GM23338 (cell line): ENCODE data around the gene RAD51B. TPM values are rescaled to one million over a fixed set of nuclear protein-coding genes. Genes with fewer than 3 reads are reported as not detected.
A peak's percentile ranks its signal among the peaks of the same experiment; 100 is the strongest.

ENCODE experiments used
- ATAC-seq: fragments of 200-7000 bp; cut with Tn5 transposase; 3 replicates; pipeline ENCODE4 v1.9.1; 2020
- DNase-seq: peaks from one replicate; pipeline ENCODE4 v3.0.0-alpha.2; 2015; ENCODE audit warnings: low spot score
- H2AFZ ChIP-seq: fragments of 200-600 bp; sonication (generic); 2 replicates; pipeline ENCODE4 v1.8.0; 2016; ENCODE audit warnings: antibody characterized with exemption, mild to moderate bottlenecking, moderate library complexity
- H3F3A ChIP-seq: fragments of 200-600 bp; sonication (generic); replicated peaks from 2 replicates; pipeline ENCODE4 v1.8.0; 2017; ENCODE audit warnings: antibody characterized with exemption, mixed run types, low read depth
- H3K27ac ChIP-seq: fragments of 200-600 bp; sonication (generic); 2 replicates; pipeline ENCODE4 v1.6.1; 2016; ENCODE audit warnings: low read depth
- H3K27me3 ChIP-seq: fragments of 200-600 bp; sonication (generic); 2 replicates; pipeline ENCODE4 v1.8.0; 2016; ENCODE audit warnings: mild to moderate bottlenecking, mixed run types, moderate library complexity; ENCODE audit not compliant: insufficient read depth
- H3K36me3 ChIP-seq: fragments of 200-600 bp; sonication (generic); 2 replicates; pipeline ENCODE4 v1.8.0; 2016; ENCODE audit warnings: mild to moderate bottlenecking; ENCODE audit not compliant: insufficient read depth
- H3K4me1 ChIP-seq: fragments of 200-600 bp; sonication (generic); 2 replicates; pipeline ENCODE4 v1.8.0; 2016; ENCODE audit warnings: mild to moderate bottlenecking, moderate library complexity; ENCODE audit not compliant: insufficient read depth
- H3K4me2 ChIP-seq: fragments of 200-600 bp; sonication (generic); 2 replicates; pipeline ENCODE4 v1.7.1; 2017; ENCODE audit warnings: mixed run types
- H3K4me3 ChIP-seq: fragments of 200-600 bp; sonication (generic); 2 replicates; pipeline ENCODE4 v1.6.1; 2016; ENCODE audit warnings: mixed run types
- H3K79me2 ChIP-seq: fragments of 200-600 bp; sonication (generic); replicated peaks from 2 replicates; pipeline ENCODE4 v1.8.0; 2017; ENCODE audit warnings: mild to moderate bottlenecking; ENCODE audit not compliant: insufficient read depth
- H3K9me2 ChIP-seq: fragments of 200-600 bp; sonication (generic); 2 replicates; pipeline ENCODE4 v1.8.0; 2017; ENCODE audit not compliant: insufficient read depth
- H4K20me1 ChIP-seq: fragments of 200-600 bp; sonication (generic); replicated peaks from 2 replicates; pipeline ENCODE4 v1.8.0; 2017; ENCODE audit warnings: mild to moderate bottlenecking; ENCODE audit not compliant: insufficient read depth
- H3K27ac Mint-ChIP-seq: 2 replicates; pipeline ENCODE4 v1.8.0; 2020; ENCODE audit warnings: inconsistent platforms, mild to moderate bottlenecking, moderate library complexity, mixed read lengths
- H3K27me3 Mint-ChIP-seq: 3 replicates; pipeline ENCODE4 v1.8.0; 2022; ENCODE audit warnings: low read depth, mild to moderate bottlenecking, moderate library complexity, mixed read lengths, inconsistent platforms; ENCODE audit not compliant: insufficient read depth, poor library complexity
- H3K36me3 Mint-ChIP-seq: 3 replicates; pipeline ENCODE4 v1.8.0; 2021; ENCODE audit warnings: low read depth, mild to moderate bottlenecking, inconsistent platforms, moderate library complexity, mixed read lengths
- H3K4me1 Mint-ChIP-seq: 3 replicates; pipeline ENCODE4 v1.8.0; 2020; ENCODE audit warnings: mild to moderate bottlenecking, inconsistent platforms, mixed read lengths
- H3K4me3 Mint-ChIP-seq: 3 replicates; pipeline ENCODE4 v1.8.0; 2021; ENCODE audit warnings: moderate library complexity, mild to moderate bottlenecking, inconsistent platforms, mixed read lengths
- H3K9me3 Mint-ChIP-seq: 3 replicates; pipeline ENCODE4 v1.8.0; 2020; ENCODE audit warnings: moderate library complexity, mild to moderate bottlenecking, inconsistent platforms, mixed read lengths
- EZH2 ChIP-seq: fragments of 200-600 bp; sonication (generic); IDR thresholded peaks from one replicate; pipeline ENCODE4 v1.8.0; 2017; ENCODE audit warnings: antibody characterized with exemption, mild to moderate bottlenecking, low read depth; ENCODE audit not compliant: unreplicated experiment
- EZH2phosphoT487 ChIP-seq: fragments of 200-600 bp; sonication (generic); IDR thresholded peaks from one replicate; pipeline ENCODE4 v1.8.1; 2018; ENCODE audit warnings: antibody characterized with exemption; ENCODE audit not compliant: unreplicated experiment
- NANOG ChIP-seq: IDR thresholded peaks from 2 replicates; pipeline ENCODE4 v1.6.1; 2016; ENCODE audit warnings: antibody characterized with exemption, borderline replicate concordance
- POLR2AphosphoS5 ChIP-seq: IDR thresholded peaks from 2 replicates; pipeline ENCODE4 v1.6.1; 2016; ENCODE audit warnings: antibody characterized with exemption, low read depth
- STAT1 ChIP-seq: IDR thresholded peaks from one replicate; pipeline ENCODE4 v1.6.1; 2016; ENCODE audit warnings: antibody characterized with exemption; ENCODE audit not compliant: unreplicated experiment
- ZNF114 ChIP-seq: fragments of 250-450 bp; sonication (Bioruptor Pico); IDR thresholded peaks from 2 replicates; pipeline ENCODE4 v1.5.0; 2020; ENCODE audit warnings: mild to moderate bottlenecking, moderate library complexity
- ZNF331 ChIP-seq: fragments of 250-450 bp; sonication (Bioruptor Pico); IDR thresholded peaks from 2 replicates; pipeline ENCODE4 v1.5.0; 2020; ENCODE audit warnings: low read depth, mild to moderate bottlenecking, moderate library complexity
- polyA plus RNA-seq: library from polyadenylated mRNA; unstranded; fragments of >200 nt; fragmentation: Nextera tagmentation; extraction: Ambion mirVana; gene quantifications from 2 replicates; pipeline ENCODE4 v1.2.1, GENCODE V29; 2016
- total RNA-seq: library from RNA; depleted of rRNA; stranded (reverse); fragments of >200 nt; shearing (Covaris generic); gene quantifications from 2 replicates; pipeline ENCODE4 v1.2.3, GENCODE V29; 2014
- TF ChIP-seq, protein P1 (sequence below): IDR thresholded peaks from 2 replicates; pipeline ENCODE4 v1.6.1; 2016; ENCODE audit warnings: antibody characterized with exemption
- TF ChIP-seq, protein P2 (sequence below): fragments of 250-450 bp; sonication (Bioruptor Pico); IDR thresholded peaks from 2 replicates; pipeline ENCODE4 v1.5.0; 2020; ENCODE audit warnings: mild to moderate bottlenecking, moderate library complexity
- TF ChIP-seq, protein P3 (sequence below), 2 experiments: fragments of 200-600 bp in 1 of 2; sonication (generic) in 1 of 2; conservative IDR thresholded peaks; 2 replicates each; pipeline versions ENCODE4 v1.5.1 to v1.6.1; 2016 to 2017; ENCODE audit warnings: antibody characterized with exemption in 2 of 2, low read depth in 2 of 2, mild to moderate bottlenecking in 2 of 2, moderate library complexity in 1 of 2

Gene RAD51B
- total and polyA plus RNA-seq, 2 experiments from 2014 or later, result 15.7 to 29.1 TPM

DNA sequence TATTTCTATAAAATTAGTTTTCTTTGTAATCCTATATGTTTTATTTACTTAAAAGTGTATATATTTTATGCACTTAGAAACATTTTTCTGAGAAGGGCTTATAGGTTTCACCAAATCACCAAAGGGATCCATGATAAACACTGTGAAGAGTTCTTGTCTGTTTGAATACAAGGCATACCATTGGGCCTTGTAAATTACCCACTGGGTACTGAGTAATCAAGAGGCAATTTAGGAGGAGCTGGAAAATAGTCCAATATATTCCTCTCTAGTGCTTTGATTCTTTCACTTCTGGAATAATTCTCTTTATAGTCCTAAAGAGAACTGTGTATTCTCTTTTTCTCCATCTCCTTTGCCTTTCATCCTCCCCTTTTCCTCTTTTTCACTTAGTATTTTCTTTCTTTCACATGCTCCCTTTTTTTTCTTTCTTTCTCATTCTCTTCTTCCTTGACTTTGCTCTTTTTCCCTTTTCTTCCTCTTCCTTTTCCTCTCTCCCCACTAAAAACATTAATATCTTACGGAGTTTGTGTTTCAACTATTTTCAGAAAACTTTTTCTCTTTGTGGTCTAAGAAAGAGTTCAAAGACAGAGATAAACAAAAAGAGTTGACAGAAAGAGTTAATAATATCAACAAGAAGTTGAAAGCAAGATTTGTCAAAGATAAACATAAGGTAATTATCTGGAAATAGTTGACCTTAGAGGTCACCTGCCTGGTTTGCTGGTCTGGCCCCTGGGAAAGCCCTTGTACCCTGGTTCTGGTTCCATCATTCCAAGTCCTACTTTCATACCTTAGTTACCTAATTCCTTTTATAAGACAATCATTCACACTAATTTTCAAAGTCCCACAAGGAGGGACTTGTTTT lies 435.3 kb downstream of the RAD51B start:
- H3K36me3 ChIP-seq, result no peaks in the 10 kb centered on the region
- H3K4me3 ChIP-seq, result no peak overlapping the region
- H2AFZ ChIP-seq, result no peak overlapping the region
- no peaks in the 10 kb centered on the region; the same call in 1 of the 2 replicates for H3F3A ChIP-seq
- H3K79me2 ChIP-seq, result no peaks in the 10 kb centered on the region
- Mint-ChIP-seq H3K27me3 (peaks cover 2% of the 10 kb centered on the region), H3K4me3 (no peak overlapping the region), H3K27ac (peak overlapping the region; percentile 46; the same call in 1 of the 2 replicates), H3K36me3 (no peaks in the 10 kb centered on the region), H3K4me1 (peaks cover 77% of the 10 kb centered on the region), H3K9me3 (no peaks in the 10 kb centered on the region)
- TF ChIP-seq STAT1, result no peak
- no peak for TF ChIP-seq EZH2phosphoT487
- TF ChIP-seq, protein P1, sequence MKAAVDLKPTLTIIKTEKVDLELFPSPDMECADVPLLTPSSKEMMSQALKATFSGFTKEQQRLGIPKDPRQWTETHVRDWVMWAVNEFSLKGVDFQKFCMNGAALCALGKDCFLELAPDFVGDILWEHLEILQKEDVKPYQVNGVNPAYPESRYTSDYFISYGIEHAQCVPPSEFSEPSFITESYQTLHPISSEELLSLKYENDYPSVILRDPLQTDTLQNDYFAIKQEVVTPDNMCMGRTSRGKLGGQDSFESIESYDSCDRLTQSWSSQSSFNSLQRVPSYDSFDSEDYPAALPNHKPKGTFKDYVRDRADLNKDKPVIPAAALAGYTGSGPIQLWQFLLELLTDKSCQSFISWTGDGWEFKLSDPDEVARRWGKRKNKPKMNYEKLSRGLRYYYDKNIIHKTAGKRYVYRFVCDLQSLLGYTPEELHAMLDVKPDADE, result no peak
- H4K20me1 ChIP-seq, result no peaks in the 10 kb centered on the region
- no peak for ATAC-seq
- H3K4me2 ChIP-seq, result no peak overlapping the region; the same call in none of the 2 replicates
- H3K9me2 ChIP-seq, result no peaks in the 10 kb centered on the region
- DNase-seq, result no peak
- H3K27ac ChIP-seq, result peak overlapping the region; percentile 16; the same call in 1 of the 2 replicates
- no peaks in the 10 kb centered on the region for H3K27me3 ChIP-seq
- H3K4me1 ChIP-seq, result peaks cover 75% of the 10 kb centered on the region

DNA sequence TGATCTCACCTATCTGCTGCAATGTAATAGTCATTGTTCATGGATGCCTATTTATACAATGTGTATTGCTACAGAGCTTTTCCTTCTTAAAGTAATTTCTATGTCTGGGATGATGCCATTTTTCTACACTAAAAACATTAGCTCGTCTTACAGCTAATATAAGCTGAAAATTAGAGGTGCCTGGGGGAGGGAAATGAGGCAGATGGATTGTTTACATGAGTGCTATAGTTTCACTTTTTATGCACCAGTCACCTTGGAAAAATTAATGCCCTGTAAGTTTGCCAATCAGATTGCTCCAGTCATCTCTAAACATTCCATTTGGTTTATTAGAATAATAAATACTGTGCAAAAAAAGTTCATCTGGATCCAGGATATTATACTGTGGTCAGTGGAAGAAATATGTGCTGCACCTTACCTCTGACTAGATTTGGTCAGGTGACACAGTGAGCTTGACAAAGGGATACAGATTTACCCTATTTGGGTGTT lies 436.2 kb downstream of the RAD51B start:
- Histone ChIP-seq H3F3A (no peaks in the 10 kb centered on the region; the same call in 1 of the 2 replicates), H3K4me1 (peaks cover 75% of the 10 kb centered on the region), H3K79me2 (no peaks in the 10 kb centered on the region), H3K27me3 (no peaks in the 10 kb centered on the region), H3K4me2 (no peak overlapping the region), H2AFZ (no peak overlapping the region), H3K4me3 (no peak overlapping the region), H3K27ac (no peak overlapping the region), H3K36me3 (no peaks in the 10 kb centered on the region), H4K20me1 (no peaks in the 10 kb centered on the region), H3K9me2 (no peaks in the 10 kb centered on the region)
- peaks cover 78% of the 10 kb centered on the region for H3K4me1 Mint-ChIP-seq
- H3K27ac Mint-ChIP-seq, result peak overlapping the region; percentile 38; the same call in 1 of the 2 replicates
- DNase-seq (no peak), ATAC-seq (no peak)
- no peaks in the 10 kb centered on the region for H3K9me3 Mint-ChIP-seq
- no peak overlapping the region for H3K4me3 Mint-ChIP-seq
- no peaks in the 10 kb centered on the region for H3K36me3 Mint-ChIP-seq
- peaks cover 2% of the 10 kb centered on the region for H3K27me3 Mint-ChIP-seq
- no peak for TF ChIP-seq ZNF331
- TF ChIP-seq NANOG, result no peak
- no peak for TF ChIP-seq POLR2AphosphoS5
- no peak for TF ChIP-seq ZNF114 (CRISPR knock-in tag)
- TF ChIP-seq, protein P2, sequence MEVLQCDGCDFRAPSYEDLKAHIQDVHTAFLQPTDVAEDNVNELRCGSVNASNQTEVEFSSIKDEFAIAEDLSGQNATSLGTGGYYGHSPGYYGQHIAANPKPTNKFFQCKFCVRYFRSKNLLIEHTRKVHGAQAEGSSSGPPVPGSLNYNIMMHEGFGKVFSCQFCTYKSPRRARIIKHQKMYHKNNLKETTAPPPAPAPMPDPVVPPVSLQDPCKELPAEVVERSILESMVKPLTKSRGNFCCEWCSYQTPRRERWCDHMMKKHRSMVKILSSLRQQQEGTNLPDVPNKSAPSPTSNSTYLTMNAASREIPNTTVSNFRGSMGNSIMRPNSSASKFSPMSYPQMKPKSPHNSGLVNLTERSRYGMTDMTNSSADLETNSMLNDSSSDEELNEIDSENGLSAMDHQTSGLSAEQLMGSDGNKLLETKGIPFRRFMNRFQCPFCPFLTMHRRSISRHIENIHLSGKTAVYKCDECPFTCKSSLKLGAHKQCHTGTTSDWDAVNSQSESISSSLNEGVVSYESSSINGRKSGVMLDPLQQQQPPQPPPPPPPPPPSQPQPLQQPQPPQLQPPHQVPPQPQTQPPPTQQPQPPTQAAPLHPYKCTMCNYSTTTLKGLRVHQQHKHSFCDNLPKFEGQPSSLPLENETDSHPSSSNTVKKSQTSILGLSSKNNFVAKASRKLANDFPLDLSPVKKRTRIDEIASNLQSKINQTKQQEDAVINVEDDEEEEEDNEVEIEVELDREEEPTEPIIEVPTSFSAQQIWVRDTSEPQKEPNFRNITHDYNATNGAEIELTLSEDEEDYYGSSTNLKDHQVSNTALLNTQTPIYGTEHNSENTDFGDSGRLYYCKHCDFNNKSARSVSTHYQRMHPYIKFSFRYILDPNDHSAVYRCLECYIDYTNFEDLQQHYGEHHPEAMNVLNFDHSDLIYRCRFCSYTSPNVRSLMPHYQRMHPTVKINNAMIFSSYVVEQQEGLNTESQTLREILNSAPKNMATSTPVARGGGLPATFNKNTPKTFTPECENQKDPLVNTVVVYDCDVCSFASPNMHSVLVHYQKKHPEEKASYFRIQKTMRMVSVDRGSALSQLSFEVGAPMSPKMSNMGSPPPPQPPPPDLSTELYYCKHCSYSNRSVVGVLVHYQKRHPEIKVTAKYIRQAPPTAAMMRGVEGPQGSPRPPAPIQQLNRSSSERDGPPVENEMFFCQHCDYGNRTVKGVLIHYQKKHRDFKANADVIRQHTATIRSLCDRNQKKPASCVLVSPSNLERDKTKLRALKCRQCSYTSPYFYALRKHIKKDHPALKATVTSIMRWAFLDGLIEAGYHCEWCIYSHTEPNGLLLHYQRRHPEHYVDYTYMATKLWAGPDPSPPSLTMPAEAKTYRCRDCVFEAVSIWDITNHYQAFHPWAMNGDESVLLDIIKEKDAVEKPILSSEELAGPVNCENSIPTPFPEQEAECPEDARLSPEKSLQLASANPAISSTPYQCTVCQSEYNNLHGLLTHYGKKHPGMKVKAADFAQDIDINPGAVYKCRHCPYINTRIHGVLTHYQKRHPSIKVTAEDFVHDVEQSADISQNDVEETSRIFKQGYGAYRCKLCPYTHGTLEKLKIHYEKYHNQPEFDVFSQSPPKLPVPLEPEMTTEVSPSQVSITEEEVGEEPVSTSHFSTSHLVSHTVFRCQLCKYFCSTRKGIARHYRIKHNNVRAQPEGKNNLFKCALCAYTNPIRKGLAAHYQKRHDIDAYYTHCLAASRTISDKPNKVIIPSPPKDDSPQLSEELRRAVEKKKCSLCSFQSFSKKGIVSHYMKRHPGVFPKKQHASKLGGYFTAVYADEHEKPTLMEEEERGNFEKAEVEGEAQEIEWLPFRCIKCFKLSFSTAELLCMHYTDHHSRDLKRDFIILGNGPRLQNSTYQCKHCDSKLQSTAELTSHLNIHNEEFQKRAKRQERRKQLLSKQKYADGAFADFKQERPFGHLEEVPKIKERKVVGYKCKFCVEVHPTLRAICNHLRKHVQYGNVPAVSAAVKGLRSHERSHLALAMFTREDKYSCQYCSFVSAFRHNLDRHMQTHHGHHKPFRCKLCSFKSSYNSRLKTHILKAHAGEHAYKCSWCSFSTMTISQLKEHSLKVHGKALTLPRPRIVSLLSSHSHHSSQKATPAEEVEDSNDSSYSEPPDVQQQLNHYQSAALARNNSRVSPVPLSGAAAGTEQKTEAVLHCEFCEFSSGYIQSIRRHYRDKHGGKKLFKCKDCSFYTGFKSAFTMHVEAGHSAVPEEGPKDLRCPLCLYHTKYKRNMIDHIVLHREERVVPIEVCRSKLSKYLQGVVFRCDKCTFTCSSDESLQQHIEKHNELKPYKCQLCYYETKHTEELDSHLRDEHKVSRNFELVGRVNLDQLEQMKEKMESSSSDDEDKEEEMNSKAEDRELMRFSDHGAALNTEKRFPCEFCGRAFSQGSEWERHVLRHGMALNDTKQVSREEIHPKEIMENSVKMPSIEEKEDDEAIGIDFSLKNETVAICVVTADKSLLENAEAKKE, result no peak
- TF ChIP-seq, protein P3, sequence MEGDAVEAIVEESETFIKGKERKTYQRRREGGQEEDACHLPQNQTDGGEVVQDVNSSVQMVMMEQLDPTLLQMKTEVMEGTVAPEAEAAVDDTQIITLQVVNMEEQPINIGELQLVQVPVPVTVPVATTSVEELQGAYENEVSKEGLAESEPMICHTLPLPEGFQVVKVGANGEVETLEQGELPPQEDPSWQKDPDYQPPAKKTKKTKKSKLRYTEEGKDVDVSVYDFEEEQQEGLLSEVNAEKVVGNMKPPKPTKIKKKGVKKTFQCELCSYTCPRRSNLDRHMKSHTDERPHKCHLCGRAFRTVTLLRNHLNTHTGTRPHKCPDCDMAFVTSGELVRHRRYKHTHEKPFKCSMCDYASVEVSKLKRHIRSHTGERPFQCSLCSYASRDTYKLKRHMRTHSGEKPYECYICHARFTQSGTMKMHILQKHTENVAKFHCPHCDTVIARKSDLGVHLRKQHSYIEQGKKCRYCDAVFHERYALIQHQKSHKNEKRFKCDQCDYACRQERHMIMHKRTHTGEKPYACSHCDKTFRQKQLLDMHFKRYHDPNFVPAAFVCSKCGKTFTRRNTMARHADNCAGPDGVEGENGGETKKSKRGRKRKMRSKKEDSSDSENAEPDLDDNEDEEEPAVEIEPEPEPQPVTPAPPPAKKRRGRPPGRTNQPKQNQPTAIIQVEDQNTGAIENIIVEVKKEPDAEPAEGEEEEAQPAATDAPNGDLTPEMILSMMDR (conservative IDR thresholded peaks at IDR 0.05; ENCODE audit: low read depth in 2 of 2), result no peak
- TF ChIP-seq STAT1, result no peak
- TF ChIP-seq EZH2phosphoT487, result no peak
- TF ChIP-seq EZH2, result no peak
